Measurements from ENCODE around the gene METTL14. TPM values are rescaled to one million over a fixed set of nuclear protein-coding genes. Genes with fewer than 3 reads are reported as not detected.
A peak's percentile ranks its signal among the peaks of the same experiment; 100 is the strongest.

Gene METTL14
- total and polyA plus RNA-seq, 11 donors: 4.4 to 44.5 (median 26.5) TPM

DNA sequence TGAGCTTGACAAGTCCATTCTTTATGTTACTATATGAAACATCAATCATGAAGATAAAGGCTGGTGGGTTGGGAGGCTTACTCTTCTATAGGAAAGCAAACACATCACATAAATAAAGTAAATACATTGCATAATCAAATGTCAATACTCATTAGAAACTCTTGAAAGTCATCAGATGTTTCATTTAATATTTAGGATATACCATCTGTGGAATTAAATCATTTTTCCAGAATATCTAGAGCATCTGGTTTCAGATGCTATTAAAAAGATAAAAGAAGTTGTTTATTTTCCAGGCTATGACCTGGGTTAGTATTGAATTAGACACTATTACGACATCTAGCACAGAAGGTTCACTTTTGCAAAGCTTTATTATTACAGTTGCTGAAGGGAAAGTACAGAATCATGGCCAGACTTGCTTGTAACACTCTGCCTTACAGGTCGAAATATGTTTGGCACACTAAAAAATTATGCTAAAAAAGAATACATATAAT, 72.6 kb downstream of the METTL14 start:
- ATAC-seq (peak in 3 of 4 donors; percentile 61 to 71 (median 71)), DNase-seq (no peak)
- Histone ChIP-seq H3K36me3 (peaks cover 0 to 35% (median 9%) of the 10 kb centered on the region in 9 donors), H3K4me1 (peaks cover 10 to 100% (median 80%) of the 10 kb centered on the region in 12 donors), H3K27ac (peak overlapping the region; percentile 26 to 87 (median 65)), H3K4me3 (no peak overlapping the region), H3K9me3 (no peaks in the 10 kb centered on the region), H3K27me3 (no peaks in the 10 kb centered on the region)
- 52 to 65% (median 61%) methylated on average over 2 of the region's 2 CpGs for WGBS, 4 donors
- no peak for TF ChIP-seq POLR2A (IDR thresholded peaks at IDR 0.05)
- intact Hi-C loops (cut with DNase I): loop anchor here in 2 of 10 donors (10.0 kb wide), 2 partner anchors 277 to 287 kb away; no protein-coding TSS in a partner anchor

DNA sequence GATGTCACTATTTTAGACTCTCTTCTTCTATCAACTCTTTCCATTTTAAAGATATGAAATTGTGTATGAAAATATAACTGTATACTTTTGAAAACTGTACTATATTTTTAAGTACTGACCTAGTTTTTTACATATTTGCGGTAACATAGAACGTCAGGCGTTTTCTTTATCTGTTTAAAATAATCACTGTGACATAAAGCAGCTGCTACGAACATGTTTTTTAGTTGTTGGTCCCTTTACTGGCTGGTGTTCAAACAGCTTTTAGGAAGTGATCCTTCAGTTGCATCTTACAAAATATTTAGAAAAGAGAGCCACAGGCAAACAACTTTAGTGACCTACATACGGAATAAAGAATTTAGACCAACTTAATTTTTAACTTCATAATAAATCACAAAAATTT, 73.1 kb downstream of the METTL14 start:
- no peak for TF ChIP-seq POLR2A (IDR thresholded peaks at IDR 0.05)
- TF ChIP-seq, protein P1, sequence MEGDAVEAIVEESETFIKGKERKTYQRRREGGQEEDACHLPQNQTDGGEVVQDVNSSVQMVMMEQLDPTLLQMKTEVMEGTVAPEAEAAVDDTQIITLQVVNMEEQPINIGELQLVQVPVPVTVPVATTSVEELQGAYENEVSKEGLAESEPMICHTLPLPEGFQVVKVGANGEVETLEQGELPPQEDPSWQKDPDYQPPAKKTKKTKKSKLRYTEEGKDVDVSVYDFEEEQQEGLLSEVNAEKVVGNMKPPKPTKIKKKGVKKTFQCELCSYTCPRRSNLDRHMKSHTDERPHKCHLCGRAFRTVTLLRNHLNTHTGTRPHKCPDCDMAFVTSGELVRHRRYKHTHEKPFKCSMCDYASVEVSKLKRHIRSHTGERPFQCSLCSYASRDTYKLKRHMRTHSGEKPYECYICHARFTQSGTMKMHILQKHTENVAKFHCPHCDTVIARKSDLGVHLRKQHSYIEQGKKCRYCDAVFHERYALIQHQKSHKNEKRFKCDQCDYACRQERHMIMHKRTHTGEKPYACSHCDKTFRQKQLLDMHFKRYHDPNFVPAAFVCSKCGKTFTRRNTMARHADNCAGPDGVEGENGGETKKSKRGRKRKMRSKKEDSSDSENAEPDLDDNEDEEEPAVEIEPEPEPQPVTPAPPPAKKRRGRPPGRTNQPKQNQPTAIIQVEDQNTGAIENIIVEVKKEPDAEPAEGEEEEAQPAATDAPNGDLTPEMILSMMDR (IDR thresholded peaks at IDR 0.05): no peak
- ATAC-seq (peak in 2 of 4 donors; percentile 50 to 53), DNase-seq (no peak)
- Histone ChIP-seq H3K27ac (peak overlapping the region; percentile 26 to 87 (median 66)), H3K4me3 (no peak overlapping the region), H3K36me3 (peaks cover 0 to 35% (median 9%) of the 10 kb centered on the region in 9 donors), H3K27me3 (no peaks in the 10 kb centered on the region), H3K4me1 (peaks cover 10 to 100% (median 78%) of the 10 kb centered on the region in 12 donors), H3K9me3 (no peaks in the 10 kb centered on the region)
- intact Hi-C loops (cut with DNase I): loop anchor here in 2 of 10 donors (10.0 kb wide), 2 partner anchors 277 to 287 kb away; no protein-coding TSS in a partner anchor
- 33 to 43% (median 37%) methylated on average over 5 of the region's 5 CpGs for WGBS, 4 donors

- Histone ChIP-seq H3K9me3 (no peaks in the 10 kb centered on the region), H3K4me1 (peaks cover 10 to 99% (median 73%) of the 10 kb centered on the region in 12 donors), H3K27ac (peak overlapping the region; percentile 26 to 87 (median 60)), H3K36me3 (peaks cover 0 to 46% (median 19%) of the 10 kb centered on the region in 9 donors), H3K4me3 (no peak overlapping the region), H3K27me3 (no peaks in the 10 kb centered on the region)
- DNase-seq: no peak
- TF ChIP-seq POLR2A (IDR thresholded peaks at IDR 0.05): no peak
- WGBS, 4 donors: 69 to 75% (median 74%) methylated on average over 2 of the region's 2 CpGs
- ATAC-seq: peak in 1 of 4 donors; percentile 8
- intact Hi-C loops (cut with DNase I): loop anchor here in 2 of 10 donors (10.0 kb wide), 2 partner anchors 275 to 285 kb away; no protein-coding TSS in a partner anchor
These were observed 74.3 kb downstream of the METTL14 start for GRCh38 chr4:118759481-118759880.

DNA sequence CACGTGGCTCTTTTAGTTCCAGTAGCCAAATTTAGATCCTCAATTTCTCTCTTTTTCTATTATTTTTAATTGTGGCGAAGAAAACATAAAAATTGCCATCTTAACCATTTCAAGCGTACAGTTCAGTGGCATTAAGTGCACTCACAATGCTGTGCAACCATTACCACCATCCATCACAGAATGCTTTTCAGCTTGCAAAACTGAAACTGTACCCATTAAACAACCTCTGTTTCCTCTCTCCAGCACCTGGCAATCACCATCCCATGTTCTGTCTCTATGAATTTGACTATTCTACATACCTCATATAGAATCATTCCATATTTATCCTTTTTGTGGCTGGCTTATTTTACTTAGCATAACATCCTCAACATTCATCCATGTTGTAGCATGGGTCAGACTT, 74.9 kb downstream of the METTL14 start:
- H3K4me1 ChIP-seq: peaks cover 10 to 99% (median 71%) of the 10 kb centered on the region in 12 donors
- WGBS, 4 donors: 87 to 92% (median 89%) methylated on average over 3 of the region's 3 CpGs
- ATAC-seq: no peak

GRCh38 chr4:118760493-118760892, 75.3 kb downstream of the METTL14 start:
- no peak overlapping the region for H3K4me3 ChIP-seq
- H3K4me1 ChIP-seq: peaks cover 10 to 99% (median 70%) of the 10 kb centered on the region in 12 donors
- no peaks in the 10 kb centered on the region for H3K27me3 ChIP-seq
- intact Hi-C loops (cut with DNase I): loop anchor here in 1 of 10 donors (10.0 kb wide), 1 partner anchor 524 kb away; no protein-coding TSS in a partner anchor
- DNase-seq (no peak), ATAC-seq (no peak)
- TF ChIP-seq POLR2A (IDR thresholded peaks at IDR 0.05): no peak
- TF ChIP-seq, protein P1 (IDR thresholded peaks at IDR 0.05): no peak
- WGBS, 4 donors: 95 to 98% (median 97%) methylated on average over 5 of the region's 5 CpGs
- H3K36me3 ChIP-seq: peaks cover 0 to 56% (median 24%) of the 10 kb centered on the region in 9 donors
- H3K9me3 ChIP-seq: no peaks in the 10 kb centered on the region
- H3K27ac ChIP-seq: peak overlapping the region; percentile 5 to 87 (median 70)

More for the DNA sequence above, 74.9 kb downstream of the METTL14 start:
- Histone ChIP-seq H3K9me3 (no peaks in the 10 kb centered on the region), H3K36me3 (peaks cover 0 to 52% (median 24%) of the 10 kb centered on the region in 9 donors), H3K27me3 (no peaks in the 10 kb centered on the region), H3K27ac (peak overlapping the region; percentile 26 to 87 (median 60)), H3K4me3 (no peak overlapping the region)
- no peak for DNase-seq
- intact Hi-C loops (cut with DNase I): loop anchor here in 1 of 10 donors (10.0 kb wide), 1 partner anchor 525 kb away; no protein-coding TSS in a partner anchor
- no peak for TF ChIP-seq POLR2A (IDR thresholded peaks at IDR 0.05)
- TF ChIP-seq, protein P1 (IDR thresholded peaks at IDR 0.05): no peak
